Inflammatory macrophage treated with lipopolysaccharide for 1 hour (primary cell): ENCODE data around the gene GMEB2.
"Not testable (repeated sequence)": the region's sequence is repeated elsewhere in the genome, so short reads cannot be mapped to it uniquely, and the experiment has no call there.

Source experiments
- DNase-seq, 2 donors: peaks; one replicate each; pipeline ENCODE4 v3.0.0-alpha.2; 2020 to 2022

Gene GMEB2

GRCh38 chr20:63626424-63627128, at the start of gene GMEB2:
Gene GMEB2 (minus strand): TSS chr20:63627101. CDS start chr20:63619397, 7,704 bp downstream.
- DNase-seq, result peak in 1 of 2 donors; percentile 31

GRCh38 chr20:63675681-63676368, 48.9 kb upstream of the GMEB2 start:
- no peak for DNase-seq

- DNase-seq, result no peak
These were observed 47.0 kb upstream of the GMEB2 start for GRCh38 chr20:63673951-63674350.

GRCh38 chr20:63672666-63673065, 45.8 kb upstream of the GMEB2 start:
- DNase-seq, result no peak

- DNase-seq, result not testable (repeated sequence)
These were observed 44.8 kb upstream of the GMEB2 start for GRCh38 chr20:63671695-63672094.

- DNase-seq, result no peak
These were observed 41.5 kb upstream of the GMEB2 start for GRCh38 chr20:63668351-63668750.

- no peak for DNase-seq
These were observed 41.0 kb upstream of the GMEB2 start for GRCh38 chr20:63667858-63668257.

GRCh38 chr20:63665708-63666107, 38.8 kb upstream of the GMEB2 start:
- no peak for DNase-seq

- DNase-seq, result no peak
These were observed 38.1 kb upstream of the GMEB2 start for GRCh38 chr20:63664861-63665594.

GRCh38 chr20:63664143-63664851, 37.4 kb upstream of the GMEB2 start:
- DNase-seq, result no peak

- DNase-seq, result no peak
These were observed 36.6 kb upstream of the GMEB2 start for GRCh38 chr20:63663332-63664066.

- DNase-seq, result no peak
These were observed 35.9 kb upstream of the GMEB2 start for GRCh38 chr20:63662813-63663189.

- no peak for DNase-seq
These were observed 35.3 kb upstream of the GMEB2 start for GRCh38 chr20:63661959-63662812.

GRCh38 chr20:63661108-63661507, 34.2 kb upstream of the GMEB2 start:
- DNase-seq, result no peak

- DNase-seq, result no peak
These were observed 33.7 kb upstream of the GMEB2 start for GRCh38 chr20:63660622-63661021.

GRCh38 chr20:63660174-63660573, 33.3 kb upstream of the GMEB2 start:
- DNase-seq, result not testable (repeated sequence)

- DNase-seq, result no peak
These were observed 32.5 kb upstream of the GMEB2 start for GRCh38 chr20:63659370-63659769.

- DNase-seq, result peak; percentile 53 to 71
These were observed 31.9 kb upstream of the GMEB2 start for GRCh38 chr20:63658749-63659187.

GRCh38 chr20:63657937-63658748, 31.2 kb upstream of the GMEB2 start, which contains the start of gene RTEL1:
Gene RTEL1 (plus strand): TSS chr20:63658312. CDS start chr20:63659403, 1,091 bp downstream.
- DNase-seq, result peak; percentile 86 to 97

GRCh38 chr20:63657260-63657936, 30.5 kb upstream of the GMEB2 start:
- DNase-seq, result no peak
